ENCODE data around the gene BABAM2.
"Not testable (repeated sequence)": the region's sequence is repeated elsewhere in the genome, so short reads cannot be mapped to it uniquely, and the experiment has no call there.

GRCh38 chr2:28026230-28026629 is 135.7 kb downstream of the BABAM2 start:
- not testable (repeated sequence) for TF ChIP-seq CTCF (IDR thresholded peaks at IDR 0.05; ENCODE audit: insufficient read depth, low read length, poor library complexity, severe bottlenecking); EZH2phosphoT487 (conservative IDR thresholded peaks at IDR 0.05; ENCODE audit: low read length)

All from SU-DHL-6 (cell line).